Heart right ventricle (tissue), 16 donors: ENCODE data around the gene RAI1. TPM values are rescaled to one million over a fixed set of nuclear protein-coding genes. Genes with fewer than 3 reads are reported as not detected.
A peak's percentile ranks its signal among the peaks of the same experiment; 100 is the strongest.

Source experiments
- ATAC-seq, 8 donors: fragments of 200-7000 bp; cut with Tn5 transposase; one replicate each; pipeline ENCODE4 v1.9.1; 2020; ENCODE audit warnings: mild to moderate bottlenecking in 8 of 8, moderate library complexity in 8 of 8, moderate number of reproducible peaks in 1 of 8
- DNase-seq, 2 donors: peaks; one replicate each; pipeline ENCODE4 v3.0.0-alpha.2; 2020
- H3K27ac ChIP-seq, 10 donors: fragments of 200-600 bp; sonication (generic) in 2 of 10; one replicate each; pipeline versions ENCODE4 v1.5.0 to v1.8.0; 2020 to 2022; ENCODE audit warnings: mild to moderate bottlenecking in 3 of 10
- H3K27me3 ChIP-seq, 7 donors: fragments of 200-600 bp; one replicate each; pipeline ENCODE4 v1.8.0; 2021 to 2022; ENCODE audit warnings: mild to moderate bottlenecking in 2 of 7
- H3K36me3 ChIP-seq, 9 donors: fragments of 200-600 bp; sonication (generic) in 1 of 9; one replicate each; pipeline versions ENCODE4 v1.5.0 to v1.8.0; 2020 to 2022; ENCODE audit warnings: mild to moderate bottlenecking in 2 of 9
- H3K4me1 ChIP-seq, 9 donors: fragments of 200-600 bp; sonication (generic) in 1 of 9; one replicate each; pipeline versions ENCODE4 v1.5.0 to v1.8.0; 2020 to 2022; ENCODE audit warnings: mild to moderate bottlenecking in 4 of 9
- H3K4me3 ChIP-seq, 10 donors: fragments of 200-600 bp; sonication (generic) in 2 of 10; one replicate each; pipeline versions ENCODE4 v1.5.0 to v1.8.0; 2020 to 2022; ENCODE audit warnings: mild to moderate bottlenecking in 7 of 10, moderate library complexity in 2 of 10
- H3K9me3 ChIP-seq, 11 donors: fragments of 200-600 bp in 10 of 11; sonication (generic) in 2 of 11; one replicate each; pipeline versions ENCODE4 v1.5.0 to v1.8.0; 2013 to 2022; ENCODE audit warnings: mild to moderate bottlenecking in 2 of 11, control low read depth in 1 of 11, moderate library complexity in 1 of 11
- CTCF ChIP-seq, 9 donors: fragments of 200-600 bp; sonication (generic) in 2 of 9; IDR thresholded peaks; one replicate each; pipeline versions ENCODE4 v1.5.0 to v1.8.0; 2021 to 2022; ENCODE audit warnings: antibody characterized with exemption in 9 of 9, mild to moderate bottlenecking in 5 of 9, moderate library complexity in 1 of 9
- WGBS, 2 donors: extraction: QIAGEN DNeasy Blood & Tissue Kit; methylation state at CpG; one replicate each; pipeline ENCODE4 v1.1.7; 2013; ENCODE audit warnings: inconsistent platforms in 1 of 2; 5-methylcytosine and 5-hydroxymethylcytosine counted together
- intact Hi-C, 10 donors: fragments of 100-400 bp; cut with DNase I; formaldehyde crosslinking; loops; one replicate each; pipeline versions ENCODE4 v1.11.1 to v1.14.2; 2022
- polyA plus RNA-seq, 2 donors: library from polyadenylated mRNA; stranded (reverse); fragments of 200-250 nt; gene quantifications; one replicate each; pipeline ENCODE4 v1.2.3, GENCODE V29; 2013
- total RNA-seq, 10 donors: library from RNA; stranded (reverse); fragmentation: NEBNext Ultra II Directional in 3 of 10; extraction: Animal tissue kit (Norgen Biotek cat#: 25700) in 3 of 10; gene quantifications; one replicate each; pipeline versions ENCODE4 v1.2.1 to v1.2.4, GENCODE V29; 2021 to 2023
- donor health status: Arrhythmogenic right ventricular cardiomyopathy.
- donor health status: ischemic (EF 13 %, LVEDD 7.1; RV severe dilation, severe dysfunction).
- donor health status: healthy with polysubstance abuse.
- donor health status: DM: no; HTN: yes; CAD: no.
- donor health status: DM: no; HTN: no; CAD: no.
- donor health status: ischemic (EF 25% LVEDD 6.9; RV normal size, moderate dysfunction).
- donor health status: ischemic (EF 25% LVEDD 5.7; RV mildly dilated, moderate dysfunction).
- donor health status: healthy.
- donor health status: DM: yes; HTN: yes; CAD: no.
- donor health status: Ischemic cardiomyopathy.
- donor health status: ischemic (EF 35%, LVEDD 5.7; RV mildly dilated, moderate dysfunction).
- donor health status: nonischemic (EF 11% LVEDD 7.7; RV severe dilation, severe dysfunction).
- donor health status: DM: yes; HTN: yes; CAD: no.
- donor health status: PGD.
- donor health status: ischemic (EF 29% LVEDD 5.4; RV normal size, mild dysfunction).
- donor health status: nonischemic (EF 23%, LVEDD 6.1; RV moderate dilation, normal function).

The RAI1 gene
- total and polyA plus RNA-seq, 12 donors: 13.8 to 32.0 (median 19.8) TPM

GRCh38 chr17:17824783-17825614, 143.7 kb downstream of the RAI1 start:
- intact Hi-C loops: loop anchor here in 2 of 10 donors (10.0 kb wide), 1 partner anchor 210 kb away; the partner anchor contains the start of genes ATPAF2 (in 2 of the 2) and GID4 (in 2 of the 2)
- peak overlapping the region in 9 of 10 donors; percentile 68 to 92 (median 83) for H3K27ac ChIP-seq
- peak overlapping the region in 1 of 10 donors; percentile 67 for H3K4me3 ChIP-seq
- H3K9me3 ChIP-seq: no peaks in the 10 kb centered on the region
- no peak for DNase-seq
- no peak for TF ChIP-seq CTCF (IDR thresholded peaks at IDR 0.05)
- 39 to 43% methylated on average over 14 of the region's 14 CpGs for WGBS, 2 donors
- H3K36me3 ChIP-seq: peaks cover 0 to 23% (median 0%) of the 10 kb centered on the region in 9 donors
- peak in 2 of 8 donors; percentile 2 to 6 for ATAC-seq
- H3K4me1 ChIP-seq: peaks cover 32 to 72% (median 56%) of the 10 kb centered on the region in 9 donors
- no peaks in the 10 kb centered on the region for H3K27me3 ChIP-seq

- no peak for TF ChIP-seq CTCF (IDR thresholded peaks at IDR 0.05)
- Histone ChIP-seq H3K27ac (peak overlapping the region in 3 of 10 donors; percentile 5 to 83 (median 83)), H3K27me3 (no peaks in the 10 kb centered on the region), H3K9me3 (no peaks in the 10 kb centered on the region), H3K4me3 (no peak overlapping the region), H3K36me3 (peaks cover 0 to 27% (median 0%) of the 10 kb centered on the region in 9 donors), H3K4me1 (peaks cover 39 to 74% (median 57%) of the 10 kb centered on the region in 9 donors)
- intact Hi-C loops: loop anchor here in 2 of 10 donors (10.0 kb wide), 1 partner anchor 208 kb away; the partner anchor contains the start of genes ATPAF2 (in 2 of the 2) and GID4 (in 2 of the 2)
- no peak for DNase-seq
- no peak for ATAC-seq
- 72 to 85% methylated on average over 2 of the region's 2 CpGs for WGBS, 2 donors
These were observed 145.1 kb downstream of the RAI1 start for GRCh38 chr17:17826342-17826713.

GRCh38 chr17:17826942-17827785, 145.9 kb downstream of the RAI1 start:
- no peak for ATAC-seq
- Histone ChIP-seq H3K36me3 (peaks cover 0 to 30% (median 0%) of the 10 kb centered on the region in 9 donors), H3K9me3 (no peaks in the 10 kb centered on the region), H3K4me3 (no peak overlapping the region), H3K4me1 (peaks cover 37 to 74% (median 57%) of the 10 kb centered on the region in 9 donors), H3K27me3 (no peaks in the 10 kb centered on the region), H3K27ac (no peak overlapping the region)
- intact Hi-C loops: loop anchor here in 2 of 10 donors (10.0 kb wide), 1 partner anchor 208 kb away; the partner anchor contains the start of genes ATPAF2 (in 2 of the 2) and GID4 (in 2 of the 2)
- no peak for TF ChIP-seq CTCF (IDR thresholded peaks at IDR 0.05)
- no peak for DNase-seq
- WGBS, 2 donors: 93 to 94% methylated on average over 16 of the region's 16 CpGs
